BE2C (cell line): Measurements from ENCODE around the gene TSHZ3.

Experiments
- DNase-seq: peaks from one replicate; pipeline ENCODE4 v3.0.0-alpha.2; 2020
- H3K27me3 ChIP-seq: fragments of 250-450 bp; sonication (Bioruptor Pico); 2 replicates; pipeline ENCODE4 v1.5.1; 2020; ENCODE audit warnings: mild to moderate bottlenecking
- H3K36me3 ChIP-seq: fragments of 250-450 bp; sonication (Bioruptor Pico); 2 replicates; pipeline ENCODE4 v1.5.1; 2020; ENCODE audit warnings: mild to moderate bottlenecking
- H3K4me1 ChIP-seq: fragments of 250-450 bp; sonication (Bioruptor Pico); 2 replicates; pipeline ENCODE4 v1.5.1; 2020
- H3K4me3 ChIP-seq: 2 replicates; pipeline ENCODE4 v1.5.1; 2011; ENCODE audit warnings: low read depth, low read length
- H3K9me3 ChIP-seq: fragments of 250-450 bp; sonication (Bioruptor Pico); 2 replicates; pipeline ENCODE4 v1.5.1; 2020
- TF ChIP-seq, protein P1 (sequence below): IDR thresholded peaks from 2 replicates; pipeline ENCODE4 v1.5.1; 2012; ENCODE audit warnings: mild to moderate bottlenecking, low read depth, low read length

TSHZ3 gene

DNA sequence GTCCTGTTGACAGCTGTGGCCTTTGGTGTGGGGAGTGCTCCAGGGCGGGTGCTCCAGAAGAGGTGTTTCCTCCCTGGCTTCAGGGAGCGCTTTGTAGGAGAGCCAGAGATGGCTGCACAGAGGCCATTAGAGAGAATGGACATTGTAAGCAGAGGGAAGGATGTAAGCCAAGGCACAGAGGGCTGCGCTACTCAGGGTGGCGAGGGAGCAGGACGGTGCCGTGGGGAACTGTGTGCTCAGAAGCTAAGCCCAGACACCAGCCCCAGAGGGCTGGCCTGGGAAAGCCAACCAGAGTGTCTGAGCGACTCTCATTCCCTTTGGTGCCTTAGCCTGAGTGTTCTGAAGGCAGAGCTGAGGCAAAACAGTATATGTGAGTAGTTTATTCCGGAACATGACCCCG, 92.2 kb downstream of the TSHZ3 start:
- Histone ChIP-seq H3K4me1 (no peaks in the 10 kb centered on the region), H3K27me3 (no peaks in the 10 kb centered on the region), H3K36me3 (no peaks in the 10 kb centered on the region), H3K4me3 (no peak overlapping the region), H3K9me3 (no peaks in the 10 kb centered on the region; the same call in 1 of the 2 replicates)
- TF ChIP-seq, protein P1, sequence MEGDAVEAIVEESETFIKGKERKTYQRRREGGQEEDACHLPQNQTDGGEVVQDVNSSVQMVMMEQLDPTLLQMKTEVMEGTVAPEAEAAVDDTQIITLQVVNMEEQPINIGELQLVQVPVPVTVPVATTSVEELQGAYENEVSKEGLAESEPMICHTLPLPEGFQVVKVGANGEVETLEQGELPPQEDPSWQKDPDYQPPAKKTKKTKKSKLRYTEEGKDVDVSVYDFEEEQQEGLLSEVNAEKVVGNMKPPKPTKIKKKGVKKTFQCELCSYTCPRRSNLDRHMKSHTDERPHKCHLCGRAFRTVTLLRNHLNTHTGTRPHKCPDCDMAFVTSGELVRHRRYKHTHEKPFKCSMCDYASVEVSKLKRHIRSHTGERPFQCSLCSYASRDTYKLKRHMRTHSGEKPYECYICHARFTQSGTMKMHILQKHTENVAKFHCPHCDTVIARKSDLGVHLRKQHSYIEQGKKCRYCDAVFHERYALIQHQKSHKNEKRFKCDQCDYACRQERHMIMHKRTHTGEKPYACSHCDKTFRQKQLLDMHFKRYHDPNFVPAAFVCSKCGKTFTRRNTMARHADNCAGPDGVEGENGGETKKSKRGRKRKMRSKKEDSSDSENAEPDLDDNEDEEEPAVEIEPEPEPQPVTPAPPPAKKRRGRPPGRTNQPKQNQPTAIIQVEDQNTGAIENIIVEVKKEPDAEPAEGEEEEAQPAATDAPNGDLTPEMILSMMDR, result no peak
- no peak for DNase-seq

DNA sequence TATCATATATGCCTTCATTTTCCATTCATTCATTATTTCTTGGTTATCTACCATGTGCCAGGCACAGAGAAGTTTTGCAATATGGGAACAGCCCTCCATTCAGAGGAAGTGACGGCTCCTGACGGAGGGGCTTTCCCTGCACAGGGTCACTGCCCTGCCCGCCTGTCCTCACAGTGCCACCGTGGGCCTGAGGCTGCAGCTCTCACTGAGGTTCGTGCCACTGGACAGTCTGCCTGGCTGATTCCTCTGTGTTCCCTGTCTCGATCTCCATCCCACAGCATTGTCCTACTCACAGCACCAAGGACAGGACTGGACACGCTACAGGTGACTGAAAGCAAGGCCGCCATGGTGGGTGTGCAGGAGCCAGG, 92.7 kb downstream of the TSHZ3 start:
- H3K27me3 ChIP-seq, result no peaks in the 10 kb centered on the region
- TF ChIP-seq, protein P1, result no peak
- DNase-seq, result no peak

DNA sequence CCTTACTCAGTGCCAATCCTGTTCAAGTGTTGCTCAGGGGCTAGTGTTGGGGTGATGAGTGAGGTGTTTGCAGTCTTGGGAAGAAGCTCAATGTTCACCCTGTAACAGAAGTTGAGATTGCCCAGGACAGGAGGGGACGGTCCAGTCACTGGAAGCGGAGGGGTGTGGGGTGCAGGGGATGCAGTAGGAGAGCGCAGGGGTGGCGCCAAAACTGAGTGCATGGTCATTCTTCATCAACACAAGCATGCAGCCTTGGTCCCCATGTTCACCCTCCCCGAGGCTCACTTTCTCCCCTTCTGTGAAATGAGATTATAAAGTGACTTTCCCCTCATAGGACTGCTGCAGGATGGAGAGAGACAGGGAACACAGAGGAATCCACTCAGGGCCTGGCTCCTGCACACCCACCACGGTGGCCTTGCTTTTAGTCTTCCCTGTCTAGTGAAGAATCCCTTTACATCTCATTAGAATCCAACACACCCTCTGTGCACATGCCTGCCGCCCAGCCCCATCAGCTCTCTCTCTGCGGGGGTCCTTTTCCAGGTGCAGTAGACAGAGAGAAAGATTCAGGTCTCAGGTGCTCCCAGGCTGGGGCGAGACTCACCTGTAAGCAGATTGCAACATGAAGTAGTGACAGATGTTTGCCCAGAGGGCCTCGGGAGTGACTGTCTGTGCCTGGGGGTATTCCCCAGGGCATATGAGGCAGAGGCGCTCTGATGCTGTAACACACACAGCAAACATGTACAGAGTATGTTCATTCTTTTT, 93.2 kb downstream of the TSHZ3 start:
- Histone ChIP-seq H3K36me3 (no peaks in the 10 kb centered on the region), H3K4me1 (no peaks in the 10 kb centered on the region), H3K4me3 (no peak overlapping the region), H3K27me3 (no peaks in the 10 kb centered on the region), H3K9me3 (no peaks in the 10 kb centered on the region; the same call in 1 of the 2 replicates)
- TF ChIP-seq, protein P1, result no peak
- DNase-seq, result no peak

More for the DNA sequence above, 92.7 kb downstream of the TSHZ3 start:
- Histone ChIP-seq H3K9me3 (no peaks in the 10 kb centered on the region; the same call in 1 of the 2 replicates), H3K4me1 (no peaks in the 10 kb centered on the region), H3K4me3 (no peak overlapping the region), H3K36me3 (no peaks in the 10 kb centered on the region)

DNA sequence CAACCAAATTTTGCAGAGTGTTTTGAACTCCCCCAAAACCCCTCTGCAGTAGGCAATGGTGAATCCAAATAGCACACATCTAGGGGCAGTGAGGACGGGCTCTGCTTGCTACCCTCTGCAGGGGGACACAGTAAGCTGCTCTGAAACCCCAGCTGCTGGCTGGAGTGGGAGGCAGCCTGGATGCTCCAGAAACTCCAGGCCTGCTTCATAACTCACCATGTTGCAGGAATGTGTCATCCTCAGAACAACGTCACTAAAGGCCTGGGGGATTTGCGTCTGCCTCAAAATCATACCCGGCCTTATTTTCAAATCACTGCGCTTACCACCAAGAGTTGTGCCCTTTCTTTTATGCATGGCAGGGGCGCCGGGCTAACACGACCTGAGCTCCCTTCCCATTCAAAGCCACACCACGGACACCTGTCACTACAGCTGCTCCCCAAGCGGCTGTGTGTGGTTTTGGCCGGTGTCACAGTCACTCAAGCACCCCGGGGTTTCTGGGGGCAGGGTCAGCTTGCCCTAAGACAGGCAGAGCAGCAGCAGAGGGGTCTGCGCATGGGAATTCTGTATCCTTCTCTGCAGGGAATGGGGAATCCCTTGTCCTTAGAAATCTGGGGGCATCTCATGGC, 93.9 kb downstream of the TSHZ3 start:
- H3K4me3 ChIP-seq, result no peak overlapping the region
- TF ChIP-seq, protein P1, result no peak
- no peaks in the 10 kb centered on the region for H3K36me3 ChIP-seq
- no peaks in the 10 kb centered on the region for H3K27me3 ChIP-seq
- DNase-seq, result no peak
- no peaks in the 10 kb centered on the region; the same call in 1 of the 2 replicates for H3K9me3 ChIP-seq
- H3K4me1 ChIP-seq, result no peaks in the 10 kb centered on the region

DNA sequence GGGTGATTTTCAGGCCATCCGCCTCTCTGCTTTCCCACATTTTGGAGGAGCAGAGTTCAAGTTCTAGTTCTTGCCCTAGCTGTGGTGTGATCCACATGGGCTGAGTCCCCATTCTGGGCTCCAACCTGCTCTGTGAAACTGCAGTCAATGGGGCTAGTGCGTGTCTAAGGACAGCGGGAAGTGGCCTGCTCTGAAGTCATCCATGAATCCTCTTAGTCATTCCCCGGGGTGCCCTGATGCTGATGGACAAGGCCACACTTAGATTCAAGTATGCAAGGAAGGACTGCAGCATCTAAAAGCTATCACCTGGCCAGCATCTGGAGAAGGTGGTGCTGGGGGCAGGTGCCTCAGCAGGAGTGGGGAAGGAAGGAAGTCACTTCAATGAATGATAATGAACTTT, 94.6 kb downstream of the TSHZ3 start:
- TF ChIP-seq, protein P1, result no peak
- H3K4me1 ChIP-seq, result no peaks in the 10 kb centered on the region
- no peaks in the 10 kb centered on the region for H3K27me3 ChIP-seq
- H3K36me3 ChIP-seq, result no peaks in the 10 kb centered on the region
- no peak for DNase-seq
- no peaks in the 10 kb centered on the region; the same call in 1 of the 2 replicates for H3K9me3 ChIP-seq
- H3K4me3 ChIP-seq, result no peak overlapping the region

DNA sequence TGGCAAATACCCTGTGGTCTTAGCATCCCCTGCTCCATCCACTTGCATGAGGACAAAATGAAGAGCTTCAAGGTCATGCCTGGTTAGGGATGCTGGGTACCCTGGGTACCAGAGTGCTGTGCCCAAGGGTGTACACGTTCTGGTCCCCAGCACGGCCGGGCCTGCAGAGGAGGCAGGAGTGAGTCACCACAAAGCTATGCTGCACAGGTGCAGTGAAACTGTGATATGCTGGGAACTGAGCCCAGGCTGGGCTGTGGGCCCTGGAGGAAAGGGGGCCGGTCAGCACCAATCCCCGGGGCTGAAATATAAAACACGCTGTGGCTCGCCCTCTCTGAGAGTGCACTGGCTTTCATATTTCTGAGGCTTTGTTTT, 95.1 kb downstream of the TSHZ3 start:
- H3K27me3 ChIP-seq, result no peaks in the 10 kb centered on the region

More for the DNA sequence above, 95.1 kb downstream of the TSHZ3 start:
- no peak overlapping the region for H3K4me3 ChIP-seq
- TF ChIP-seq, protein P1, result no peak
- H3K36me3 ChIP-seq, result no peaks in the 10 kb centered on the region
- no peaks in the 10 kb centered on the region for H3K4me1 ChIP-seq
- no peak for DNase-seq
- H3K9me3 ChIP-seq, result no peaks in the 10 kb centered on the region; the same call in 1 of the 2 replicates
